Panc1 (cell line): ENCODE measurements around the gene CADPS2. TPM values are rescaled to one million over a fixed set of nuclear protein-coding genes. Genes with fewer than 3 reads are reported as not detected.

Experiments
- ATAC-seq: fragments of 200-7000 bp; cut with Tn5 transposase; 2 replicates; pipeline ENCODE4 v1.9.1; 2020; ENCODE audit warnings: mild to moderate bottlenecking, moderate library complexity
- BruUV-seq: library from RNA; stranded (reverse); fragments of 400-500 nt; replicated peaks from 2 replicates; lab custom pipeline; 2021; lab: Mats Ljungman, UMichigan
- CTCF ChIA-PET: fragments of 300-600 bp; sonication (Branson Sonifier 250); formaldehyde crosslinking; loops from one replicate; lab custom pipeline; 2022; ENCODE audit warnings: antibody characterized with exemption; lab: Charles Lee
- POLR2A ChIA-PET: fragments of 300-600 bp; sonication (Branson Sonifier 250); formaldehyde crosslinking; loops from one replicate; lab custom pipeline; 2022; ENCODE audit warnings: antibody characterized with exemption; lab: Charles Lee
- DNase-seq: peaks from one replicate; pipeline ENCODE4 v3.0.0-alpha.2; 2010; ENCODE audit warnings: low read depth, low spot score
- H3K27ac ChIP-seq: 2 replicates; pipeline ENCODE4 v1.5.1; 2011; ENCODE audit warnings: mild to moderate bottlenecking, low read length, inconsistent platforms
- H3K27me3 ChIP-seq: fragments of 200-500 bp; sonication (Bioruptor generic); 2 replicates; pipeline ENCODE4 v1.6.0; 2014; ENCODE audit warnings: low read length, inconsistent platforms; ENCODE audit not compliant: control insufficient read depth, insufficient read depth
- H3K36me3 ChIP-seq: fragments of 200-500 bp; sonication (Bioruptor generic); 2 replicates; pipeline ENCODE4 v1.5.1; 2014; ENCODE audit warnings: inconsistent platforms, mild to moderate bottlenecking, low read length, moderate library complexity; ENCODE audit not compliant: control insufficient read depth, insufficient read depth
- H3K4me1 ChIP-seq: 2 replicates; pipeline ENCODE4 v1.5.1; 2011; ENCODE audit warnings: inconsistent platforms, mild to moderate bottlenecking, low read length, moderate library complexity; ENCODE audit not compliant: control insufficient read depth, insufficient read depth
- H3K4me3 ChIP-seq, 2 experiments: 2 replicates each; pipeline ENCODE4 v1.5.1; 2011 to 2012; ENCODE audit warnings: low read depth in 2 of 2, low read length in 2 of 2, mild to moderate bottlenecking in 2 of 2, inconsistent platforms in 1 of 2, moderate library complexity in 1 of 2
- H3K9me3 ChIP-seq: fragments of 200-500 bp; sonication (Bioruptor generic); 2 replicates; pipeline ENCODE4 v1.5.1; 2014; ENCODE audit warnings: low read depth, mild to moderate bottlenecking, inconsistent platforms, low read length, moderate library complexity; ENCODE audit not compliant: control insufficient read depth, insufficient read depth
- POLR2AphosphoS5 ChIP-seq: IDR thresholded peaks from 2 replicates; pipeline ENCODE4 v1.6.1; 2012; ENCODE audit warnings: mild to moderate bottlenecking, low read depth, low read length, moderate library complexity
- SIN3A ChIP-seq: IDR thresholded peaks from 2 replicates; pipeline ENCODE4 v1.6.1; 2012; ENCODE audit warnings: low read depth, mild to moderate bottlenecking, low read length, moderate library complexity, borderline replicate concordance; ENCODE audit not compliant: insufficient read depth
- TCF7L2 ChIP-seq: IDR thresholded peaks from 2 replicates; pipeline ENCODE4 v1.6.1; 2011; ENCODE audit warnings: mild to moderate bottlenecking, low read depth, low read length, inconsistent platforms
- in situ Hi-C: cut with HindIII; loops from 2 replicates; pipeline ENCODE4 v1.10.0; 2016; ENCODE audit warnings: low sequenced_read_pairs, low pct_unique_long_range_greater_than_20kb
- intact Hi-C: fragments of 100-400 bp; cut with micrococcal nuclease; formaldehyde crosslinking; loops from one replicate; pipeline ENCODE4 v1.10.0; 2022; ENCODE audit not compliant: unreplicated experiment
- total RNA-seq: library from RNA; stranded (reverse); gene quantifications from one replicate; pipeline ENCODE4 v1.2.1, GENCODE V29; 2021; ENCODE audit not compliant: unreplicated experiment
- TF ChIP-seq, protein P1 (sequence below): fragments of 450-650 bp; IDR thresholded peaks from 2 replicates; pipeline ENCODE4 v1.5.1; 2017; ENCODE audit warnings: mild to moderate bottlenecking
- TF ChIP-seq, protein P2 (sequence below), 2 experiments: IDR thresholded peaks; 2 replicates each; pipeline ENCODE4 v1.6.1; 2011 to 2012; ENCODE audit warnings: low read depth in 2 of 2, control low read depth in 1 of 2, low read length in 1 of 2, mild to moderate bottlenecking in 1 of 2, moderate library complexity in 1 of 2; ENCODE audit not compliant: insufficient read depth in 1 of 2

Gene CADPS2
- total RNA-seq, 1 experiment from 2014 or later = 1.6 TPM

DNA sequence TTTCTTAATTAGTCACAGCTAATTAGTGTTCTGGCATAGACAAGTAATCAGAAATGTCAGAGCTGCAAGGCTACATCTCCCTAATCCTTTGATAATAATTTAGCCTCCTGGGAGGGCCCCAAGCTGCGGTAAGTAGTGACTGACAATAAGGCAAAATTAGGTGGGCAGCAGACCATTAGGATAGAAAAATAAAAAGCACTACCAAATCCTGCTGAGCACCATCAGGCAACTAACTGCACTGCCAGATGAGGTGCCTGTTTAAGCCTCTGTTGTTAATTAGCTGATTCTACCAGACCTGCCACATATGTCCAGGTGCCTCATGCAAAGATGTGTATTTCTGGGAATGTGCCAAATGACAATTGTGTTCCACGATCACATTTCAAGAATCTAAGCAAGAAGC, 549.2 kb downstream of the CADPS2 start:
- ATAC-seq (no peak), DNase-seq (no peak)
- H3K36me3 ChIP-seq = no peaks in the 10 kb centered on the region
- no peaks in the 10 kb centered on the region for H3K27me3 ChIP-seq
- TF ChIP-seq, protein P1, sequence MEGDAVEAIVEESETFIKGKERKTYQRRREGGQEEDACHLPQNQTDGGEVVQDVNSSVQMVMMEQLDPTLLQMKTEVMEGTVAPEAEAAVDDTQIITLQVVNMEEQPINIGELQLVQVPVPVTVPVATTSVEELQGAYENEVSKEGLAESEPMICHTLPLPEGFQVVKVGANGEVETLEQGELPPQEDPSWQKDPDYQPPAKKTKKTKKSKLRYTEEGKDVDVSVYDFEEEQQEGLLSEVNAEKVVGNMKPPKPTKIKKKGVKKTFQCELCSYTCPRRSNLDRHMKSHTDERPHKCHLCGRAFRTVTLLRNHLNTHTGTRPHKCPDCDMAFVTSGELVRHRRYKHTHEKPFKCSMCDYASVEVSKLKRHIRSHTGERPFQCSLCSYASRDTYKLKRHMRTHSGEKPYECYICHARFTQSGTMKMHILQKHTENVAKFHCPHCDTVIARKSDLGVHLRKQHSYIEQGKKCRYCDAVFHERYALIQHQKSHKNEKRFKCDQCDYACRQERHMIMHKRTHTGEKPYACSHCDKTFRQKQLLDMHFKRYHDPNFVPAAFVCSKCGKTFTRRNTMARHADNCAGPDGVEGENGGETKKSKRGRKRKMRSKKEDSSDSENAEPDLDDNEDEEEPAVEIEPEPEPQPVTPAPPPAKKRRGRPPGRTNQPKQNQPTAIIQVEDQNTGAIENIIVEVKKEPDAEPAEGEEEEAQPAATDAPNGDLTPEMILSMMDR = no peak
- TF ChIP-seq POLR2AphosphoS5 = no peak
- TF ChIP-seq TCF7L2 = no peak
- no peak for TF ChIP-seq SIN3A
- TF ChIP-seq, protein P2, sequence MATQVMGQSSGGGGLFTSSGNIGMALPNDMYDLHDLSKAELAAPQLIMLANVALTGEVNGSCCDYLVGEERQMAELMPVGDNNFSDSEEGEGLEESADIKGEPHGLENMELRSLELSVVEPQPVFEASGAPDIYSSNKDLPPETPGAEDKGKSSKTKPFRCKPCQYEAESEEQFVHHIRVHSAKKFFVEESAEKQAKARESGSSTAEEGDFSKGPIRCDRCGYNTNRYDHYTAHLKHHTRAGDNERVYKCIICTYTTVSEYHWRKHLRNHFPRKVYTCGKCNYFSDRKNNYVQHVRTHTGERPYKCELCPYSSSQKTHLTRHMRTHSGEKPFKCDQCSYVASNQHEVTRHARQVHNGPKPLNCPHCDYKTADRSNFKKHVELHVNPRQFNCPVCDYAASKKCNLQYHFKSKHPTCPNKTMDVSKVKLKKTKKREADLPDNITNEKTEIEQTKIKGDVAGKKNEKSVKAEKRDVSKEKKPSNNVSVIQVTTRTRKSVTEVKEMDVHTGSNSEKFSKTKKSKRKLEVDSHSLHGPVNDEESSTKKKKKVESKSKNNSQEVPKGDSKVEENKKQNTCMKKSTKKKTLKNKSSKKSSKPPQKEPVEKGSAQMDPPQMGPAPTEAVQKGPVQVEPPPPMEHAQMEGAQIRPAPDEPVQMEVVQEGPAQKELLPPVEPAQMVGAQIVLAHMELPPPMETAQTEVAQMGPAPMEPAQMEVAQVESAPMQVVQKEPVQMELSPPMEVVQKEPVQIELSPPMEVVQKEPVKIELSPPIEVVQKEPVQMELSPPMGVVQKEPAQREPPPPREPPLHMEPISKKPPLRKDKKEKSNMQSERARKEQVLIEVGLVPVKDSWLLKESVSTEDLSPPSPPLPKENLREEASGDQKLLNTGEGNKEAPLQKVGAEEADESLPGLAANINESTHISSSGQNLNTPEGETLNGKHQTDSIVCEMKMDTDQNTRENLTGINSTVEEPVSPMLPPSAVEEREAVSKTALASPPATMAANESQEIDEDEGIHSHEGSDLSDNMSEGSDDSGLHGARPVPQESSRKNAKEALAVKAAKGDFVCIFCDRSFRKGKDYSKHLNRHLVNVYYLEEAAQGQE (IDR thresholded peaks at IDR 0.05; ENCODE audit: insufficient read depth in 1 of 2, low read depth in 2 of 2, low read length in 1 of 2) = no peak
- in situ Hi-C loops = no loop called here
- ChIA-PET CTCF (no interaction called here), POLR2A (no interaction called here)
- BruUV-seq = no TSS peak
- no peaks in the 10 kb centered on the region for H3K4me1 ChIP-seq
- intact Hi-C loops = no loop called here
- no peak overlapping the region for H3K4me3 ChIP-seq
- no peak overlapping the region for H3K27ac ChIP-seq
- H3K9me3 ChIP-seq = no peaks in the 10 kb centered on the region

DNA sequence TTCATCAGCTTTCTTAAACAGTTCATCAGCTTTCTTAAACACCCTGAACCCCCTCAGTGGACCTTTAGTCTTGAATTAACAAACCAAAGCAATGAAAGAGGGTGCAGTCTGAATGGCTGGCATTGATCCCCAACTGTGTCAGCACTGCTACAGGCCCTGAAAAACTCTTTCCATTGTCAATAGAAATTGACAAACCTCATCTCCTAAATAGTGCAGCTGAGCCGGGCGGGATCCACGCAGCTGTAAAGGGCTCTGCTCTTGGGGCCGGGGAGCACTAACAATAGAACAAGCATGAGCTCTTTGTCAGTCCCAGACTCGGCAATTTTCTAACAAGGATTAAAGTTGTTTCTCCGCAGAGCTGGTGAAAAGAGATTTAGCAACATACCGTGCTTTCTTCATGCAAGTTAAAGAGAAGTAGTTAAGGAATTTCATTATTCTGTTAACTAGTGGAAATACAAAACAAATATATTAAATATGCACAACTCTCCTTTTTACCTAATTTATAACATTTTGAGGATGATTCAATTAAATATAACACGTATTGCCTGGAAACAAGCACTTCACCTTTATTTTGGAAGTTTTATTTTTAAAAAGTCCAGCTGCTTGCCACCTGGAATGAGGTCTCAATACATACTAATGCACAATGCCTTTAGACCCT, 557.0 kb downstream of the CADPS2 start:
- intact Hi-C loops = no loop called here
- TF ChIP-seq TCF7L2 (no peak), POLR2AphosphoS5 (no peak), SIN3A (no peak)
- TF ChIP-seq, protein P2 (IDR thresholded peaks at IDR 0.05; ENCODE audit: insufficient read depth in 1 of 2, low read depth in 2 of 2, low read length in 1 of 2) = no peak
- TF ChIP-seq, protein P1 = no peak
- DNase-seq = no peak
- no peak for ATAC-seq
- Histone ChIP-seq H3K4me1 (no peaks in the 10 kb centered on the region), H3K4me3 (no peak overlapping the region), H3K36me3 (no peaks in the 10 kb centered on the region), H3K27ac (no peak overlapping the region), H3K9me3 (no peaks in the 10 kb centered on the region), H3K27me3 (no peaks in the 10 kb centered on the region; the same call in 1 of the 2 replicates)
- CTCF ChIA-PET = no interaction called here
- in situ Hi-C loops = no loop called here
- POLR2A ChIA-PET = no interaction called here
- BruUV-seq = no TSS peak
